NCI-H2107 treated with DMSO at 0.1 percent for 48 hours (cell line): Measurements from ENCODE around the gene MIPEP.

ENCODE experiments used
- DNase-seq: peaks from one replicate; lab custom pipeline; 2025; ENCODE audit not compliant: unreplicated experiment; lab: John Stamatoyannopoulos, UW

MIPEP gene

GRCh38 chr13:23855360-23855759 is 33.8 kb downstream of the MIPEP start:
- no peak for DNase-seq

- no peak for DNase-seq
Measured at GRCh38 chr13:23852351-23852750, 36.8 kb downstream of the MIPEP start.

GRCh38 chr13:23851106-23851505 is 38.1 kb downstream of the MIPEP start:
- no peak for DNase-seq

GRCh38 chr13:23850134-23850533 is 39.1 kb downstream of the MIPEP start:
- DNase-seq = no peak

- no peak for DNase-seq
Measured at GRCh38 chr13:23849670-23850069, 39.5 kb downstream of the MIPEP start.

GRCh38 chr13:23848646-23849141 is 40.5 kb downstream of the MIPEP start:
- DNase-seq = no peak

GRCh38 chr13:23848019-23848418 is 41.2 kb downstream of the MIPEP start:
- DNase-seq = no peak

GRCh38 chr13:23847497-23847896 is 41.7 kb downstream of the MIPEP start:
- no peak for DNase-seq

- no peak for DNase-seq
Measured at GRCh38 chr13:23845105-23845725, 44.0 kb downstream of the MIPEP start.

GRCh38 chr13:23844132-23844531 is 45.1 kb downstream of the MIPEP start:
- DNase-seq = no peak

GRCh38 chr13:23843436-23843835 is 45.8 kb downstream of the MIPEP start:
- no peak for DNase-seq

- no peak for DNase-seq
Measured at GRCh38 chr13:23842406-23842805, 46.8 kb downstream of the MIPEP start.

GRCh38 chr13:23833733-23834611 is 55.2 kb downstream of the MIPEP start:
- no peak for DNase-seq

GRCh38 chr13:23828866-23829265 is 60.3 kb downstream of the MIPEP start:
- no peak for DNase-seq

GRCh38 chr13:23828086-23828485 is 61.1 kb downstream of the MIPEP start:
- DNase-seq = no peak

GRCh38 chr13:23825179-23825578 is 64.0 kb downstream of the MIPEP start:
- DNase-seq = no peak

- DNase-seq = no peak
Measured at GRCh38 chr13:23824371-23824770, 64.8 kb downstream of the MIPEP start.

GRCh38 chr13:23822252-23822824 is 66.9 kb downstream of the MIPEP start:
- no peak for DNase-seq

- no peak for DNase-seq
Measured at GRCh38 chr13:23820530-23820929, 68.7 kb downstream of the MIPEP start.

GRCh38 chr13:23817830-23818229 is 71.4 kb downstream of the MIPEP start:
- no peak for DNase-seq

- DNase-seq = no peak
Measured at GRCh38 chr13:23817136-23817535, 72.1 kb downstream of the MIPEP start.

GRCh38 chr13:23813635-23814034 is 75.6 kb downstream of the MIPEP start:
- no peak for DNase-seq
